Neural progenitor cell (in vitro differentiated cells): ENCODE data around the gene KDM4B. TPM values are rescaled to one million over a fixed set of nuclear protein-coding genes. Genes with fewer than 3 reads are reported as not detected.

Experiments used
- DNase-seq: peaks from one replicate; pipeline ENCODE4 v3.0.0-alpha.2; 2016; ENCODE audit warnings: low spot score
- H2AFZ ChIP-seq: fragments of 200-600 bp; sonication (generic); replicated peaks from 2 replicates; pipeline ENCODE4 v1.6.1; 2016; ENCODE audit warnings: antibody characterized with exemption
- H3F3A ChIP-seq: fragments of 200-600 bp; sonication (generic); 2 replicates; pipeline ENCODE4 v1.6.1; 2016; ENCODE audit warnings: antibody characterized with exemption, low read depth
- H3K27ac ChIP-seq: fragments of 200-600 bp; sonication (generic); 2 replicates; pipeline ENCODE4 v1.5.1; 2016; ENCODE audit warnings: mild to moderate bottlenecking
- H3K27me3 ChIP-seq: fragments of 200-600 bp; sonication (generic); 2 replicates; pipeline ENCODE4 v1.6.1; 2016; ENCODE audit warnings: mild to moderate bottlenecking, moderate library complexity
- H3K36me3 ChIP-seq: fragments of 200-600 bp; sonication (generic); 2 replicates; pipeline ENCODE4 v1.5.1; 2016
- H3K4me1 ChIP-seq: fragments of 200-600 bp; sonication (generic); 2 replicates; pipeline ENCODE4 v1.6.1; 2016; ENCODE audit warnings: mixed run types
- H3K4me2 ChIP-seq: fragments of 200-600 bp; sonication (generic); 2 replicates; pipeline ENCODE4 v1.6.1; 2016
- H3K4me3 ChIP-seq: fragments of 200-600 bp; sonication (generic); 2 replicates; pipeline ENCODE4 v1.5.1; 2016
- H3K79me2 ChIP-seq: fragments of 200-600 bp; sonication (generic); 2 replicates; pipeline ENCODE4 v1.6.1; 2016; ENCODE audit warnings: low read depth
- H3K9ac ChIP-seq: fragments of 200-600 bp; sonication (generic); 2 replicates; pipeline ENCODE4 v1.6.1; 2016
- H3K9me3 ChIP-seq: fragments of 200-600 bp; sonication (generic); 2 replicates; pipeline ENCODE4 v1.5.1; 2016; ENCODE audit warnings: low read depth
- H4K20me1 ChIP-seq: fragments of 200-600 bp; sonication (generic); 2 replicates; pipeline ENCODE4 v1.6.1; 2016; ENCODE audit warnings: low read depth
- H3K27ac Mint-ChIP-seq: 3 replicates; pipeline ENCODE4 v1.8.0; 2021; ENCODE audit warnings: mixed read lengths
- H3K27me3 Mint-ChIP-seq: 2 replicates; pipeline ENCODE4 v1.8.0; 2022; ENCODE audit warnings: low read depth, mild to moderate bottlenecking, inconsistent platforms, moderate library complexity, mixed read lengths; ENCODE audit not compliant: insufficient read depth
- H3K36me3 Mint-ChIP-seq: 3 replicates; pipeline ENCODE4 v1.8.0; 2021; ENCODE audit warnings: mixed read lengths
- H3K4me1 Mint-ChIP-seq: 3 replicates; pipeline ENCODE4 v1.8.0; 2021; ENCODE audit warnings: mixed read lengths
- H3K4me3 Mint-ChIP-seq: 3 replicates; pipeline ENCODE4 v1.8.0; 2021; ENCODE audit warnings: mild to moderate bottlenecking, moderate library complexity, mixed read lengths
- H3K9me3 Mint-ChIP-seq: 3 replicates; pipeline ENCODE4 v1.8.0; 2020; ENCODE audit warnings: mixed read lengths
- EZH2 ChIP-seq: fragments of 200-600 bp; sonication (generic); IDR thresholded peaks from 2 replicates; pipeline ENCODE4 v1.6.1; 2017; ENCODE audit warnings: antibody characterized with exemption, mild to moderate bottlenecking, moderate library complexity
- EZH2phosphoT487 ChIP-seq: fragments of 200-600 bp; sonication (generic); IDR thresholded peaks from 2 replicates; pipeline ENCODE4 v1.6.1; 2017; ENCODE audit warnings: antibody characterized with exemption
- total RNA-seq: library from RNA; depleted of rRNA; stranded (reverse); fragments of >200 nt; gene quantifications from 2 replicates; pipeline ENCODE4 v1.2.3, GENCODE V29; 2015; ENCODE audit warnings: low replicate concordance
- TF ChIP-seq, protein P1 (sequence below): fragments of 200-600 bp; sonication (generic); IDR thresholded peaks from 2 replicates; pipeline ENCODE4 v1.5.1; 2017; ENCODE audit warnings: antibody characterized with exemption, mild to moderate bottlenecking

KDM4B gene
- total RNA-seq, 1 donor from 2014 or later = 16.0 TPM

DNA sequence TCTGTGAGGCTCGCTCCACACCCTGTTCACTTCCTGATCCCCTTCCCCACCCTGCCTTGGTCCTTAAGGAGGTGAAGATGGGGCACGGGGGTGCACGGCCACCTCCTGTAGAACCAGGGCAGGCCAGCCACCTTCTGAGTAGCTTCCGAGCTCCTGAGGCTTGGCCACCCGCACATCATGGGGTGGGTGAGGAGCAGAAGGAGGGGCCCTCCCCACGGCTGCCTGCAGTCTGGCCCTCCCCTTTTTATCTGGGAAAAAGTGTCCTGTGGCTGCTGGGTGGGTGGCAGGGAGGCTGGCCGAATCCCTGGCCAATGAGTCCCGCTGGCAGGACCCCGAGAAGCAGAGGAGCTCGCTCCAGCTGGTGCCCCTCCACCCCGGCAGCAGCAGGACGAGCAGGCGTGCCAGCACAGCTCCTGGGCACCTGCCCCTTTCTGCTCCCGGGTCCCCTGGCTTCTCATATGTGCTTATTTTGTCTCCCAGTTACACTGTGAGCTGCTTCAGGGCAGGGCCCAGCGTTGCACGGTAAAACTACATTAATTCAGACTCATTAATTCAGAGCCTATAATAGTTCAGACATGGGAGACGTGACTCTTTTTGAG lies 135.0 kb downstream of the KDM4B start:
- H3K4me3 Mint-ChIP-seq = no peak overlapping the region
- Histone ChIP-seq H3K27me3 (no peaks in the 10 kb centered on the region), H3K36me3 (peaks cover 5% of the 10 kb centered on the region), H3K9ac (no peak overlapping the region), H3K4me1 (no peaks in the 10 kb centered on the region), H4K20me1 (peaks cover 5% of the 10 kb centered on the region), H3K4me3 (no peak overlapping the region), H3K79me2 (no peaks in the 10 kb centered on the region), H3K27ac (no peak overlapping the region), H3F3A (no peaks in the 10 kb centered on the region), H3K4me2 (no peak overlapping the region), H2AFZ (no peak overlapping the region), H3K9me3 (no peaks in the 10 kb centered on the region)
- peaks cover 29% of the 10 kb centered on the region for H3K36me3 Mint-ChIP-seq
- TF ChIP-seq EZH2phosphoT487 = no peak
- H3K27me3 Mint-ChIP-seq = peaks cover 1% of the 10 kb centered on the region
- no peak for DNase-seq
- H3K27ac Mint-ChIP-seq = no peak overlapping the region
- peaks cover 22% of the 10 kb centered on the region for H3K9me3 Mint-ChIP-seq
- peaks cover 3% of the 10 kb centered on the region for H3K4me1 Mint-ChIP-seq

DNA sequence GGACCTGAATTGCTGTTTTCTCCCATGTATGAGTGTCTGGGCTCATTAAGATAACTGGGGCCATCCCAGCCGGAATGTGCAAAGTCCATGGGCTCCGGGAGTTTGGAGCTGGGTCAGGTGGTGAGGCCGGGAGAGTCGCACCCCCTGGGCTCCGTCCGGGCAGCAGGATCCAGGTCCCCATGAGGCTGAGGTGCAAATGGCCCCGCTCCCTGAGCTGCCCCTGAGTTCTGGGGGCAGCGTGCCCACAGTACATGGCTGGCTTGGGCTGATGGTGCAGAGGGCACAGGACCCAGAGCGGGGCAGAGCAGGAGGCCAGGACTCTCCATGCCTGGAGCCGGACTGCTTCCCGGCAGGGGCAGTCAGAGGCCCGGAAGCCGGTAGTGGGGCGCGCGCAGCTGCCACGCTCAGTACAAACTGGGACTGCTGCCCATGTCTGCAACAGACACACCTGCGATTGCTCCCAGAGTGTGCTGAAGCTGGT lies 136.0 kb downstream of the KDM4B start:
- H3K4me2 ChIP-seq = no peak overlapping the region
- DNase-seq = no peak
- H3K79me2 ChIP-seq = no peaks in the 10 kb centered on the region
- no peaks in the 10 kb centered on the region for H3K4me1 ChIP-seq
- TF ChIP-seq, protein P1, sequence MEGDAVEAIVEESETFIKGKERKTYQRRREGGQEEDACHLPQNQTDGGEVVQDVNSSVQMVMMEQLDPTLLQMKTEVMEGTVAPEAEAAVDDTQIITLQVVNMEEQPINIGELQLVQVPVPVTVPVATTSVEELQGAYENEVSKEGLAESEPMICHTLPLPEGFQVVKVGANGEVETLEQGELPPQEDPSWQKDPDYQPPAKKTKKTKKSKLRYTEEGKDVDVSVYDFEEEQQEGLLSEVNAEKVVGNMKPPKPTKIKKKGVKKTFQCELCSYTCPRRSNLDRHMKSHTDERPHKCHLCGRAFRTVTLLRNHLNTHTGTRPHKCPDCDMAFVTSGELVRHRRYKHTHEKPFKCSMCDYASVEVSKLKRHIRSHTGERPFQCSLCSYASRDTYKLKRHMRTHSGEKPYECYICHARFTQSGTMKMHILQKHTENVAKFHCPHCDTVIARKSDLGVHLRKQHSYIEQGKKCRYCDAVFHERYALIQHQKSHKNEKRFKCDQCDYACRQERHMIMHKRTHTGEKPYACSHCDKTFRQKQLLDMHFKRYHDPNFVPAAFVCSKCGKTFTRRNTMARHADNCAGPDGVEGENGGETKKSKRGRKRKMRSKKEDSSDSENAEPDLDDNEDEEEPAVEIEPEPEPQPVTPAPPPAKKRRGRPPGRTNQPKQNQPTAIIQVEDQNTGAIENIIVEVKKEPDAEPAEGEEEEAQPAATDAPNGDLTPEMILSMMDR = no peak
- no peaks in the 10 kb centered on the region for H3K9me3 ChIP-seq
- no peak overlapping the region for H3K9ac ChIP-seq
- H4K20me1 ChIP-seq = peaks cover 5% of the 10 kb centered on the region
- no peak overlapping the region for H2AFZ ChIP-seq
- no peaks in the 10 kb centered on the region for H3K27me3 Mint-ChIP-seq
- no peaks in the 10 kb centered on the region for H3K27me3 ChIP-seq
- H3K27ac ChIP-seq = no peak overlapping the region
- H3K4me3 Mint-ChIP-seq = no peak overlapping the region
- H3K4me3 ChIP-seq = no peak overlapping the region
- peaks cover 4% of the 10 kb centered on the region for H3F3A ChIP-seq
- peaks cover 12% of the 10 kb centered on the region for H3K9me3 Mint-ChIP-seq
- peaks cover 21% of the 10 kb centered on the region for H3K36me3 Mint-ChIP-seq
- H3K27ac Mint-ChIP-seq = no peak overlapping the region
- H3K36me3 ChIP-seq = no peaks in the 10 kb centered on the region
- peaks cover 3% of the 10 kb centered on the region for H3K4me1 Mint-ChIP-seq

DNA sequence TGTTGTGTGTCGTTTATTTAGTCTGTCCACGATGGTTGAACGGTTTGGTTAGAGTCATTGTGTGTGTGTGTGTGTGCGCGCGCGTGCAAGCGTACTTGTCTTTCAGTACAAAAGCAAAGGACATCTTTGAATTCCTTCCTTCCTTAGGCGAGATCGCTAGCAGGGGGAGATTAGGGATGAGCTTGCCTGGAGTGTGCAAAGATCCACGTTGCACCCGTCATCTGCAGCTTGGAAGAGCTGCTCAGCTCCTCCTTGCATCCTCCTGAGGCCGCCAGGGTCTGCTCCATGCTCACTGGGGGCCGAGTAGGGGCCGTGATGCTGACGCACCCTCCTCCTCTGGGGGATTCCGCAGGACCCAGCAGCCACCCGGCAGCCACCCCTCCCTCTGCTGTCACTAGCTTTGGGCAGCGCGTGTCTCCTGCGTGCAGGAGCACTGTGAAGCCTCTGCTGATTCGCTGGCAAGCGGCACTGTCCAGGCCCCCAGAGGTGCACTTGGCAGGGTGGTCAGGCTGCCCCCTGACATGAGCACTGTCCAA lies 137.3 kb downstream of the KDM4B start:
- no peak for DNase-seq
- H3K9ac ChIP-seq = no peak overlapping the region
- no peak overlapping the region for H3K27ac ChIP-seq
- H3K9me3 ChIP-seq = no peaks in the 10 kb centered on the region
- no peaks in the 10 kb centered on the region for H3K36me3 ChIP-seq
- H3K79me2 ChIP-seq = no peaks in the 10 kb centered on the region
- H3F3A ChIP-seq = peaks cover 4% of the 10 kb centered on the region
- H3K4me1 ChIP-seq = no peaks in the 10 kb centered on the region
- TF ChIP-seq, protein P1 = no peak
- no peak for TF ChIP-seq EZH2phosphoT487
- TF ChIP-seq EZH2 = no peak
- no peak overlapping the region for H3K4me2 ChIP-seq
- H3K4me3 ChIP-seq = no peak overlapping the region
- H3K27me3 Mint-ChIP-seq = no peaks in the 10 kb centered on the region
- peaks cover 3% of the 10 kb centered on the region for H3K4me1 Mint-ChIP-seq
- H3K36me3 Mint-ChIP-seq = peaks cover 9% of the 10 kb centered on the region
- no peaks in the 10 kb centered on the region for H3K27me3 ChIP-seq
- no peak overlapping the region for H2AFZ ChIP-seq
- H3K4me3 Mint-ChIP-seq = no peak overlapping the region
- peaks cover 5% of the 10 kb centered on the region for H4K20me1 ChIP-seq
- peaks cover under 1% of the 10 kb centered on the region for H3K9me3 Mint-ChIP-seq
- peak overlapping the region; percentile 26 for H3K27ac Mint-ChIP-seq

DNA sequence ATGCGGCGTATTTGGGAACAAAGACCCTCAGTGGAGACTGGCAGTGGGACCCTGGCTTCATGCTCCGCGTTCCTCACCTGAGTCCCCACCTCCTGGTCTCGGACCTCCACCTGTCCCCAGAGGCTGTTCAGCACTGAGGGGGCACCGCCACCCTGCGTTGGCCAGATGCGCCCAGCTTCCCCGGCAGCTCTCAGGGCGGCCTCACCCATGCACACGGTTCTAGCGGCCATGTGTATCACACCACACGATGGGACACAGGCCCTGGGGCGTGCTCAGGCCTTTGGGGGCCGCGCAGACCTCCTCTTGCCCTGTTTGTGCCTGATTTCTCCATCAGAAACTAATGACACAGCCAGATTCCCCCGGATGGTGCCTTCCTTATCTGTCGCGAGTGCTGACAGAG lies 138.1 kb downstream of the KDM4B start:
- H3K4me1 ChIP-seq = no peaks in the 10 kb centered on the region
- Mint-ChIP-seq H3K4me3 (no peak overlapping the region), H3K27me3 (no peaks in the 10 kb centered on the region), H3K4me1 (peaks cover 9% of the 10 kb centered on the region), H3K36me3 (peaks cover 13% of the 10 kb centered on the region), H3K9me3 (no peaks in the 10 kb centered on the region), H3K27ac (no peak overlapping the region)
- no peak for DNase-seq
- H2AFZ ChIP-seq = no peak overlapping the region
- no peak overlapping the region for H3K4me3 ChIP-seq
- H3K9ac ChIP-seq = no peak overlapping the region
- no peaks in the 10 kb centered on the region for H3K27me3 ChIP-seq
- H4K20me1 ChIP-seq = peaks cover 5% of the 10 kb centered on the region
- no peaks in the 10 kb centered on the region for H3K79me2 ChIP-seq
- H3K27ac ChIP-seq = no peak overlapping the region
- no peaks in the 10 kb centered on the region for H3K9me3 ChIP-seq
- no peak for TF ChIP-seq EZH2
- no peak for TF ChIP-seq EZH2phosphoT487
- TF ChIP-seq, protein P1 = no peak
- peaks cover 4% of the 10 kb centered on the region for H3F3A ChIP-seq
- no peaks in the 10 kb centered on the region for H3K36me3 ChIP-seq
- H3K4me2 ChIP-seq = no peak overlapping the region
